WTC11 (cell line): Measurements from ENCODE around the gene SETD1B. TPM values are rescaled to one million over a fixed set of nuclear protein-coding genes. Genes with fewer than 3 reads are reported as not detected.

Experiments
- ATAC-seq: fragments of 200-7000 bp; cut with Tn5 transposase; 2 replicates; pipeline ENCODE4 v1.10.0; 2021; ENCODE audit warnings: mild to moderate bottlenecking, moderate library complexity
- CTCF ChIA-PET: fragments of 300-600 bp; sonication (Branson Sonifier 250); formaldehyde crosslinking; loops from one replicate; lab custom pipeline; 2021; ENCODE audit warnings: antibody characterized with exemption; lab: Charles Lee
- POLR2A ChIA-PET: fragments of 350-600 bp; sonication (Branson Sonifier 250); formaldehyde crosslinking; loops from one replicate; lab custom pipeline; 2021; ENCODE audit warnings: antibody characterized with exemption; lab: Charles Lee
- DNase-seq: peaks from one replicate; pipeline ENCODE4 v3.0.0; 2021; ENCODE audit warnings: low spot score
- H3K27ac Mint-ChIP-seq: 2 replicates; pipeline ENCODE4 v1.8.0; 2021; ENCODE audit warnings: mixed read lengths
- H3K27me3 Mint-ChIP-seq: 2 replicates; pipeline ENCODE4 v1.8.0; 2021; ENCODE audit warnings: low read depth, mild to moderate bottlenecking, moderate library complexity, mixed read lengths
- H3K36me3 Mint-ChIP-seq: 2 replicates; pipeline ENCODE4 v1.8.0; 2021; ENCODE audit warnings: mixed read lengths
- H3K4me1 Mint-ChIP-seq: 2 replicates; pipeline ENCODE4 v1.8.0; 2022; ENCODE audit warnings: mixed read lengths
- H3K4me3 Mint-ChIP-seq: 2 replicates; pipeline ENCODE4 v1.8.0; 2021; ENCODE audit warnings: mild to moderate bottlenecking, moderate library complexity, mixed read lengths
- H3K9me3 Mint-ChIP-seq: 2 replicates; pipeline ENCODE4 v1.8.0; 2021; ENCODE audit warnings: mixed read lengths
- CBFB ChIP-seq: sonication (generic); formaldehyde crosslinking; IDR thresholded peaks from 2 replicates; pipeline ENCODE4 v1.8.1; 2022; ENCODE audit warnings: mild to moderate bottlenecking, low read depth, missing genetic modification reagents
- CTCF ChIP-seq: fragments of 200-600 bp; IDR thresholded peaks from 2 replicates; pipeline ENCODE4 v1.8.0; 2022; ENCODE audit warnings: antibody characterized with exemption
- GABPB1 ChIP-seq: sonication (generic); formaldehyde crosslinking; IDR thresholded peaks from 2 replicates; pipeline ENCODE4 v1.8.1; 2023; ENCODE audit warnings: mild to moderate bottlenecking, missing genetic modification reagents
- GRHL2 ChIP-seq: fragments of 250-450 bp; sonication (Bioruptor Pico); IDR thresholded peaks from 2 replicates; pipeline ENCODE4 v1.8.0; 2022; ENCODE audit warnings: mild to moderate bottlenecking, moderate library complexity; ENCODE audit not compliant: insufficient replicate concordance, severe bottlenecking
- IRF2 ChIP-seq: sonication (generic); formaldehyde crosslinking; IDR thresholded peaks from 2 replicates; pipeline ENCODE4 v1.8.0; 2022; ENCODE audit warnings: low read depth, missing genetic modification reagents, borderline replicate concordance
- KAT7 ChIP-seq: sonication (generic); formaldehyde crosslinking; IDR thresholded peaks from 2 replicates; pipeline ENCODE4 v1.8.1; 2023; ENCODE audit warnings: missing genetic modification reagents, mild to moderate bottlenecking, borderline replicate concordance
- MLX ChIP-seq: sonication (generic); formaldehyde crosslinking; IDR thresholded peaks from 2 replicates; pipeline ENCODE4 v1.8.1; 2023; ENCODE audit warnings: mild to moderate bottlenecking, missing genetic modification reagents, moderate library complexity
- MXD4 ChIP-seq: fragments of 250-450 bp; sonication (Bioruptor Pico); IDR thresholded peaks from 2 replicates; pipeline ENCODE4 v1.8.0; 2021; ENCODE audit warnings: mild to moderate bottlenecking, moderate library complexity, borderline replicate concordance
- NFE2L1 ChIP-seq: sonication (generic); formaldehyde crosslinking; IDR thresholded peaks from 2 replicates; pipeline ENCODE4 v1.8.1; 2023; ENCODE audit warnings: missing genetic modification reagents
- NR2C2 ChIP-seq: sonication (generic); formaldehyde crosslinking; IDR thresholded peaks from 2 replicates; pipeline ENCODE4 v1.8.0; 2022; ENCODE audit warnings: mild to moderate bottlenecking, missing genetic modification reagents
- RELA ChIP-seq: sonication (generic); formaldehyde crosslinking; IDR thresholded peaks from 2 replicates; pipeline ENCODE4 v1.8.1; 2022; ENCODE audit warnings: missing genetic modification reagents, mild to moderate bottlenecking, borderline replicate concordance
- ZBTB43 ChIP-seq: sonication (generic); formaldehyde crosslinking; IDR thresholded peaks from 2 replicates; pipeline ENCODE4 v1.8.1; 2023; ENCODE audit warnings: mild to moderate bottlenecking, missing genetic modification reagents
- ZMAT4 ChIP-seq: fragments of 250-450 bp; sonication (Bioruptor Pico); IDR thresholded peaks from 2 replicates; pipeline ENCODE4 v1.9.0; 2021; ENCODE audit warnings: mild to moderate bottlenecking
- ZNF281 ChIP-seq: sonication (generic); formaldehyde crosslinking; IDR thresholded peaks from 2 replicates; pipeline ENCODE4 v1.8.0; 2023; ENCODE audit warnings: mild to moderate bottlenecking, missing genetic modification reagents
- ZNF317 ChIP-seq: sonication (generic); formaldehyde crosslinking; IDR thresholded peaks from 2 replicates; pipeline ENCODE4 v1.8.1; 2023; ENCODE audit warnings: low read depth, mild to moderate bottlenecking, moderate library complexity, missing genetic modification reagents, borderline replicate concordance
- ZNF671 ChIP-seq: fragments of 250-450 bp; sonication (Bioruptor Pico); IDR thresholded peaks from 2 replicates; pipeline ENCODE4 v1.8.0; 2021; ENCODE audit warnings: mild to moderate bottlenecking
- total RNA-seq: library from RNA; stranded (reverse); gene quantifications from 3 replicates; pipeline ENCODE4 v1.2.3, GENCODE V29; 2021
- TF ChIP-seq, protein P1 (sequence below): sonication (generic); formaldehyde crosslinking; IDR thresholded peaks from 2 replicates; pipeline ENCODE4 v1.8.0; 2022; ENCODE audit warnings: mild to moderate bottlenecking, missing genetic modification reagents
- TF ChIP-seq, protein P2 (sequence below): sonication (generic); formaldehyde crosslinking; IDR thresholded peaks from 2 replicates; pipeline ENCODE4 v1.8.0; 2022; ENCODE audit warnings: missing genetic modification reagents

Gene SETD1B
- total RNA-seq, 1 experiment from 2014 or later: 19.5 TPM

- POLR2A ChIA-PET: no interaction called here
- ATAC-seq: no peak
- DNase-seq: no peak
- Mint-ChIP-seq H3K27ac (no peak overlapping the region), H3K9me3 (no peaks in the 10 kb centered on the region), H3K27me3 (no peaks in the 10 kb centered on the region)
- no peak for TF ChIP-seq ZNF317 (CRISPR knock-in tag)
- TF ChIP-seq, protein P1, sequence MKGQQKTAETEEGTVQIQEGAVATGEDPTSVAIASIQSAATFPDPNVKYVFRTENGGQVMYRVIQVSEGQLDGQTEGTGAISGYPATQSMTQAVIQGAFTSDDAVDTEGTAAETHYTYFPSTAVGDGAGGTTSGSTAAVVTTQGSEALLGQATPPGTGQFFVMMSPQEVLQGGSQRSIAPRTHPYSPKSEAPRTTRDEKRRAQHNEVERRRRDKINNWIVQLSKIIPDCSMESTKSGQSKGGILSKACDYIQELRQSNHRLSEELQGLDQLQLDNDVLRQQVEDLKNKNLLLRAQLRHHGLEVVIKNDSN (CRISPR knock-in tag): no peak
- no peak for TF ChIP-seq NR2C2 (CRISPR knock-in tag)
- no peak for TF ChIP-seq RELA (CRISPR knock-in tag)
- TF ChIP-seq CBFB (CRISPR knock-in tag): no peak
- TF ChIP-seq GABPB1 (CRISPR knock-in tag): no peak
- no peak for TF ChIP-seq ZNF671 (CRISPR knock-in tag)
- no peak for TF ChIP-seq MXD4
- TF ChIP-seq GRHL2: no peak
- no peak for TF ChIP-seq CTCF
- TF ChIP-seq MLX: no peak
- no peak for TF ChIP-seq NFE2L1 (CRISPR knock-in tag)
- TF ChIP-seq ZNF281: no peak
- TF ChIP-seq KAT7 (CRISPR knock-in tag): no peak
- TF ChIP-seq, protein P2, sequence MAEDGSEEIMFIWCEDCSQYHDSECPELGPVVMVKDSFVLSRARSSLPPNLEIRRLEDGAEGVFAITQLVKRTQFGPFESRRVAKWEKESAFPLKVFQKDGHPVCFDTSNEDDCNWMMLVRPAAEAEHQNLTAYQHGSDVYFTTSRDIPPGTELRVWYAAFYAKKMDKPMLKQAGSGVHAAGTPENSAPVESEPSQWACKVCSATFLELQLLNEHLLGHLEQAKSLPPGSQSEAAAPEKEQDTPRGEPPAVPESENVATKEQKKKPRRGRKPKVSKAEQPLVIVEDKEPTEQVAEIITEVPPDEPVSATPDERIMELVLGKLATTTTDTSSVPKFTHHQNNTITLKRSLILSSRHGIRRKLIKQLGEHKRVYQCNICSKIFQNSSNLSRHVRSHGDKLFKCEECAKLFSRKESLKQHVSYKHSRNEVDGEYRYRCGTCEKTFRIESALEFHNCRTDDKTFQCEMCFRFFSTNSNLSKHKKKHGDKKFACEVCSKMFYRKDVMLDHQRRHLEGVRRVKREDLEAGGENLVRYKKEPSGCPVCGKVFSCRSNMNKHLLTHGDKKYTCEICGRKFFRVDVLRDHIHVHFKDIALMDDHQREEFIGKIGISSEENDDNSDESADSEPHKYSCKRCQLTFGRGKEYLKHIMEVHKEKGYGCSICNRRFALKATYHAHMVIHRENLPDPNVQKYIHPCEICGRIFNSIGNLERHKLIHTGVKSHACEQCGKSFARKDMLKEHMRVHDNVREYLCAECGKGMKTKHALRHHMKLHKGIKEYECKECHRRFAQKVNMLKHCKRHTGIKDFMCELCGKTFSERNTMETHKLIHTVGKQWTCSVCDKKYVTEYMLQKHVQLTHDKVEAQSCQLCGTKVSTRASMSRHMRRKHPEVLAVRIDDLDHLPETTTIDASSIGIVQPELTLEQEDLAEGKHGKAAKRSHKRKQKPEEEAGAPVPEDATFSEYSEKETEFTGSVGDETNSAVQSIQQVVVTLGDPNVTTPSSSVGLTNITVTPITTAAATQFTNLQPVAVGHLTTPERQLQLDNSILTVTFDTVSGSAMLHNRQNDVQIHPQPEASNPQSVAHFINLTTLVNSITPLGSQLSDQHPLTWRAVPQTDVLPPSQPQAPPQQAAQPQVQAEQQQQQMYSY (CRISPR knock-in tag): no peak
- TF ChIP-seq IRF2: no peak
- no peak for TF ChIP-seq ZBTB43
- TF ChIP-seq ZMAT4 (CRISPR knock-in tag): no peak
- TF ChIP-seq, all 79 proteins: peak for 0
- CTCF ChIA-PET: interaction anchor here (0.6 to 1.9 kb wide), 3 partner anchors 47 to 319 kb away, joined by 3 to 6 read pairs (median 5); partner anchors contain the start of gene CFAP251
- Mint-ChIP-seq H3K4me1 (no peaks in the 10 kb centered on the region), H3K36me3 (no peaks in the 10 kb centered on the region), H3K4me3 (no peak overlapping the region)
These were observed 67.7 kb downstream of the SETD1B start for GRCh38 chr12:121871467-121871866.
